ENCODE measurements around the gene DMD. TPM values are rescaled to one million over a fixed set of nuclear protein-coding genes. Genes with fewer than 3 reads are reported as not detected.

The DMD gene
- total RNA-seq, 1 experiment from 2014 or later, result 2.2 TPM

- H3K36me3 ChIP-seq (ENCODE audit: control insufficient read depth, insufficient read depth, low read length), result no peaks in the 10 kb centered on the region
- no peaks in the 10 kb centered on the region for H3K9me3 ChIP-seq (ENCODE audit: control insufficient read depth, insufficient read depth, low read depth, low read length)
- DNase-seq (ENCODE audit: low read depth, low spot score), result no peak
- no TSS peak for BruUV-seq (replicated peaks)
- intact Hi-C loops (cut with micrococcal nuclease; ENCODE audit: unreplicated experiment), result no loop called here
- POLR2A ChIA-PET, result no interaction called here
- TF ChIP-seq SIN3A (IDR thresholded peaks at IDR 0.05; ENCODE audit: borderline replicate concordance, insufficient read depth, low read depth, low read length) (no peak), POLR2AphosphoS5 (IDR thresholded peaks at IDR 0.05; ENCODE audit: low read depth, low read length) (no peak), REST (IDR thresholded peaks at IDR 0.05; ENCODE audit: insufficient read depth in 1 of 2, low read depth in 2 of 2, low read length in 1 of 2) (no peak), TCF7L2 (IDR thresholded peaks at IDR 0.05; ENCODE audit: low read depth, low read length) (no peak), CTCF (IDR thresholded peaks at IDR 0.05) (no peak)
- H3K4me3 ChIP-seq (ENCODE audit: low read depth in 2 of 2, low read length in 2 of 2), result no peak overlapping the region
- H3K27ac ChIP-seq (ENCODE audit: low read length), result no peak overlapping the region
- in situ Hi-C loops (cut with HindIII; ENCODE audit: low pct_unique_long_range_greater_than_20kb, low sequenced_read_pairs), result no loop called here
- CTCF ChIA-PET, result no interaction called here
- no peaks in the 10 kb centered on the region for H3K4me1 ChIP-seq (ENCODE audit: control insufficient read depth, insufficient read depth, low read length)
- no peak for ATAC-seq
- H3K27me3 ChIP-seq (ENCODE audit: control insufficient read depth, insufficient read depth, low read length), result no peaks in the 10 kb centered on the region
These were observed 566.7 kb downstream of the DMD start for GRCh38 chrX:32644476-32645245.

- no peak for ATAC-seq
- POLR2A ChIA-PET, result no interaction called here
- DNase-seq (ENCODE audit: low read depth, low spot score), result no peak
- no peaks in the 10 kb centered on the region for H3K36me3 ChIP-seq (ENCODE audit: control insufficient read depth, insufficient read depth, low read length)
- H3K4me1 ChIP-seq (ENCODE audit: control insufficient read depth, insufficient read depth, low read length), result no peaks in the 10 kb centered on the region
- CTCF ChIA-PET, result no interaction called here
- H3K27ac ChIP-seq (ENCODE audit: low read length), result no peak overlapping the region
- no TSS peak for BruUV-seq (replicated peaks)
- no peak overlapping the region for H3K4me3 ChIP-seq (ENCODE audit: low read depth in 2 of 2, low read length in 2 of 2)
- TF ChIP-seq TCF7L2 (IDR thresholded peaks at IDR 0.05; ENCODE audit: low read depth, low read length) (no peak), POLR2AphosphoS5 (IDR thresholded peaks at IDR 0.05; ENCODE audit: low read depth, low read length) (no peak), CTCF (IDR thresholded peaks at IDR 0.05) (no peak), REST (IDR thresholded peaks at IDR 0.05; ENCODE audit: insufficient read depth in 1 of 2, low read depth in 2 of 2, low read length in 1 of 2) (no peak), SIN3A (IDR thresholded peaks at IDR 0.05; ENCODE audit: borderline replicate concordance, insufficient read depth, low read depth, low read length) (no peak)
- no peaks in the 10 kb centered on the region for H3K27me3 ChIP-seq (ENCODE audit: control insufficient read depth, insufficient read depth, low read length)
- H3K9me3 ChIP-seq (ENCODE audit: control insufficient read depth, insufficient read depth, low read depth, low read length), result no peaks in the 10 kb centered on the region
- in situ Hi-C loops (cut with HindIII; ENCODE audit: low pct_unique_long_range_greater_than_20kb, low sequenced_read_pairs) (no loop called here), intact Hi-C loops (cut with micrococcal nuclease; ENCODE audit: unreplicated experiment) (no loop called here)
These were observed 569.1 kb downstream of the DMD start for GRCh38 chrX:32642283-32642682.

Measured in Panc1 (cell line).